Spleen (tissue), 7 donors: Measurements from ENCODE around the gene TMEM185A.

Experiments used
- POLR2A ChIP-seq, 3 donors: fragments of 450-650 bp; IDR thresholded peaks; one replicate each; pipeline ENCODE4 v1.5.1; 2017; ENCODE audit warnings: antibody characterized with exemption in 3 of 3, mild to moderate bottlenecking in 1 of 3
- POLR2AphosphoS5 ChIP-seq, 3 donors: sonication (generic); formaldehyde crosslinking; IDR thresholded peaks; one replicate each; pipeline ENCODE4 v1.5.1; 2017; ENCODE audit warnings: antibody characterized with exemption in 3 of 3
- TF ChIP-seq, protein P1 (sequence below), 11 experiments: fragments of 200-600 bp in 7 of 11; fragments of 450-650 bp in 4 of 11; sonication (generic) in 4 of 11; IDR thresholded peaks in 8 of 11; conservative IDR thresholded peaks in 3 of 11; 1 replicate in 7 of 11; 2 replicates in 4 of 11; pipeline versions ENCODE4 v1.4.0 to v1.8.0; 2016 to 2021; ENCODE audit warnings: antibody characterized with exemption in 11 of 11, inconsistent platforms in 4 of 11, mild to moderate bottlenecking in 1 of 11
- donor health status: DM: no; HTN: no; CAD: no; lungs with moderate emphysema.
- donor health status: DM: no; HTN: no; CAD: no.
- donor health status: DM: no; HTN: no; CAD: no.

DNA sequence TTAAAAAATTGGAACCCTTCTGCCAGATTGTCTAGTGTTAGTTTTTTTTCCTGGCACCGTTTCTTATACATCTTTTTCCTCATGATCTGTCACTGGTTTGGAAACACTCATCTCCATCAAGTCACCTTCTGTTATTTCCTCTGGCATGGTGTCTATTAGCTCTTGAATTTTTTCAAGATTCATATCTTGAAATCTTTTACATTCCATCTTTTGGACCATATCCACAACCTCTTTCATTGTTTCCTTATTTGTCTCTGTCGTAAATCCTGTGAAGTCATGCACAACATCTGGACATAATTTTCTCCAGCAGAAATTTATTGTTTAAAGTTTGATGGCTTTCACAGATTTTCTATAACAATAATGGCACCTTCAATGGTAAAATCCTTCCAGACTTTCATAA lies 10.2 kb upstream of the TMEM185A start:
- TF ChIP-seq POLR2A (IDR thresholded peaks at IDR 0.05): no peak
- TF ChIP-seq, protein P1, sequence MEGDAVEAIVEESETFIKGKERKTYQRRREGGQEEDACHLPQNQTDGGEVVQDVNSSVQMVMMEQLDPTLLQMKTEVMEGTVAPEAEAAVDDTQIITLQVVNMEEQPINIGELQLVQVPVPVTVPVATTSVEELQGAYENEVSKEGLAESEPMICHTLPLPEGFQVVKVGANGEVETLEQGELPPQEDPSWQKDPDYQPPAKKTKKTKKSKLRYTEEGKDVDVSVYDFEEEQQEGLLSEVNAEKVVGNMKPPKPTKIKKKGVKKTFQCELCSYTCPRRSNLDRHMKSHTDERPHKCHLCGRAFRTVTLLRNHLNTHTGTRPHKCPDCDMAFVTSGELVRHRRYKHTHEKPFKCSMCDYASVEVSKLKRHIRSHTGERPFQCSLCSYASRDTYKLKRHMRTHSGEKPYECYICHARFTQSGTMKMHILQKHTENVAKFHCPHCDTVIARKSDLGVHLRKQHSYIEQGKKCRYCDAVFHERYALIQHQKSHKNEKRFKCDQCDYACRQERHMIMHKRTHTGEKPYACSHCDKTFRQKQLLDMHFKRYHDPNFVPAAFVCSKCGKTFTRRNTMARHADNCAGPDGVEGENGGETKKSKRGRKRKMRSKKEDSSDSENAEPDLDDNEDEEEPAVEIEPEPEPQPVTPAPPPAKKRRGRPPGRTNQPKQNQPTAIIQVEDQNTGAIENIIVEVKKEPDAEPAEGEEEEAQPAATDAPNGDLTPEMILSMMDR (IDR thresholded peaks at IDR 0.05 in 8 of 11, conservative IDR thresholded peaks at IDR 0.05 in 3 of 11): no peak
- no peak for TF ChIP-seq POLR2AphosphoS5 (IDR thresholded peaks at IDR 0.05)
